NCI-H2227 treated with DMSO at 0.1 percent for 48 hours (cell line): ENCODE results near the gene CLCA4.

Experiments
- DNase-seq: peaks from one replicate; lab custom pipeline; 2025; lab: John Stamatoyannopoulos, UW

The CLCA4 gene

DNA sequence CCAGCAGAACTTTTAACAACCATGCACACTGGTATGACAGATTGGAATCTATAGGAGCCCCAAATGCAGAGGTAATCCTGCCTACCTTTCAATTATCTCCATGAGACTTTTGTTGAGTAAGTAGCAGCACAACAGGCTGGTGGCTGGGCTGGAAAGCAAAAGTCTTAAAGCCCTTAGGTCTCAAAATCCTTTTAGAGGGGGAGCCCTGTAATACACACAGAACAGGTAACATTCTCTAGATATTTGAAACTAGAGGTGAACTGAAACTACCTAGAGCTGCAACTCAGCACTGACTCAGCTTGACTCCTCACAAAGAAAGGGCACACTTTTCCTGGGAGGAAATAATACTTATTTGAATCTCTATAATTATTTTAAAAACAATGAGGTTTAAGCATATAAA, 71.5 kb downstream of the CLCA4 start:
- no peak for DNase-seq

DNA sequence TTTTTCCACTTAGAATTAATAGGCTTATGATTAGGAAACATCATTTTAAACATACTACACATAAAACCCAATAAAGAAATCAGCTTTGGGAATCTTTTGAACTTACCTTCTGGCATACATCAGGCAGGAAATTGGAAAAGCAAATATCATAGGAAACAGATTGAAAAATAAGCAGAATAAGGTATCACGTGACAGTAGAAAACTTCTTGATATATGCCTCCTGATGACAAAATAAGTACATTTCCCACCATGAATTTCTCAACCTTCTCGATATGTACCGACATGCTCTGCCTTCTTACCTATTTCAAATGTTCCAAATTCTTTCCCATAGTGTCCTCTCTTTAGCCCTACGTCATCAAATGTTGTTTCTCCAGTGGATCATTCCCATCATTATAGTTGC, 72.4 kb downstream of the CLCA4 start:
- no peak for DNase-seq

DNA sequence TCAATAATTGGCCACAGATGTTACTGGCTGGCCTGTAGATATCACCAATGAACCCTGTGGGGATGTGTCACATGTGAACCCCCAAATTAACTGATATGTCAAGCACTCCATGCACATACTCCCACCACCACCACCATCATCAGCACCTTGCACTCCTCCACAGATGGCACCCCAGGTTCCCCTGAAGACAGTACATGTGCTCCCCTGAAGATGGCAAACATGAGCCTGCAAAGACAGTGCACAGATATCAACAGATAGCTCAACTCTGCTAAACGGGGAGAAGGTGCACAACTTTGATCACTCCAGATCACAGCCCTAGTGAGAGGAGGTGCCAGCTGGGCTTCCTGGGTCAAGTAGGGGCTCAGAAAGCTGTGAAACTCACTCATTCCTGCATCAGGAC, 74.4 kb downstream of the CLCA4 start:
- DNase-seq = no peak
